ENCODE measurements around the gene COL26A1.

- TF ChIP-seq EZH2 (IDR thresholded peaks at IDR 0.05; ENCODE audit: borderline replicate concordance) (no peak), EZH2phosphoT487 (IDR thresholded peaks at IDR 0.05; ENCODE audit: low read depth, severe bottlenecking, unreplicated experiment) (no peak), CTCF (IDR thresholded peaks at IDR 0.05; ENCODE audit: poor library complexity) (no peak)
These were observed 203.0 kb downstream of the COL26A1 start for GRCh38 chr7:101565601-101566209.
